H1 (cell line): Measurements from ENCODE around the gene KIF22. TPM values are rescaled to one million over a fixed set of nuclear protein-coding genes. Genes with fewer than 3 reads are reported as not detected.

Source experiments
- CTCF ChIA-PET: fragments of 300-600 bp; sonication (Branson Sonifier 250); formaldehyde crosslinking; loops from one replicate; lab custom pipeline; 2021; ENCODE audit not compliant: partially characterized antibody; lab: Charles Lee
- POLR2A ChIA-PET: fragments of 300-600 bp; sonication (Branson Sonifier 250); formaldehyde crosslinking; loops from one replicate; lab custom pipeline; 2021; ENCODE audit warnings: inconsistent platforms; ENCODE audit not compliant: partially characterized antibody; lab: Charles Lee
- DNase-seq, 2 experiments: peaks; one replicate each; pipeline versions ENCODE4 v3.0.0 to v3.0.0-alpha.2; 2010 to 2022; ENCODE audit warnings: low spot score in 2 of 2, low read depth in 1 of 2, mixed read lengths in 1 of 2
- FAIRE-seq: peaks from 2 replicates; lab custom pipeline; 2011; peaks lifted over from hg19 to GRCh38; lab: Jason Lieb, UNC
- H2AFZ ChIP-seq: 2 replicates; pipeline ENCODE4 v1.8.1; 2012; ENCODE audit warnings: low read length, inconsistent platforms
- H2AK5ac ChIP-seq: 2 replicates; pipeline ENCODE4 v1.6.1; 2013; ENCODE audit warnings: low read depth, low read length
- H2BK120ac ChIP-seq: replicated peaks from 2 replicates; pipeline ENCODE3; 2013; ENCODE audit warnings: low read depth, low read length, inconsistent platforms
- H2BK12ac ChIP-seq: 2 replicates; pipeline ENCODE4 v1.6.1; 2013; ENCODE audit warnings: low read depth, low read length
- H2BK15ac ChIP-seq: 2 replicates; pipeline ENCODE4 v1.6.1; 2013; ENCODE audit warnings: low read length
- H2BK20ac ChIP-seq: 2 replicates; pipeline ENCODE4 v1.6.1; 2013; ENCODE audit warnings: low read length
- H2BK5ac ChIP-seq: 2 replicates; pipeline ENCODE4 v1.6.1; 2013; ENCODE audit warnings: low read depth, low read length
- H3K14ac ChIP-seq: 2 replicates; pipeline ENCODE4 v1.6.1; 2013; ENCODE audit warnings: inconsistent platforms; ENCODE audit not compliant: insufficient read length
- H3K18ac ChIP-seq: 2 replicates; pipeline ENCODE4 v1.6.1; 2013; ENCODE audit warnings: low read length; ENCODE audit errors: extremely low read depth
- H3K23ac ChIP-seq: 2 replicates; pipeline ENCODE4 v1.6.1; 2013; ENCODE audit warnings: inconsistent platforms; ENCODE audit not compliant: insufficient read length
- H3K23me2 ChIP-seq: 2 replicates; pipeline ENCODE4 v1.6.1; 2013; ENCODE audit warnings: low read depth, low read length
- H3K27ac ChIP-seq: 2 replicates; pipeline ENCODE4 v1.6.1; 2011; ENCODE audit warnings: low read depth, low read length, inconsistent platforms
- H3K27me3 ChIP-seq, 4 experiments: replicated peaks in 1 of 4; 1 replicate in 1 of 4; 2 replicates in 3 of 4; pipeline versions ENCODE4 v1.6.1 to v1.8.1; 2011 to 2013; ENCODE audit warnings: low read length in 3 of 4, mild to moderate bottlenecking in 3 of 4, inconsistent platforms in 2 of 4, mixed read lengths in 2 of 4, moderate library complexity in 1 of 4; ENCODE audit not compliant: control insufficient read depth in 3 of 4, insufficient read depth in 3 of 4; ENCODE audit errors: extremely low read depth in 1 of 4
- H3K36me3 ChIP-seq, 4 experiments: 2 replicates each; pipeline versions ENCODE4 v1.6.1 to v1.8.1; 2011 to 2013; ENCODE audit warnings: mild to moderate bottlenecking in 4 of 4, low read length in 3 of 4, moderate library complexity in 2 of 4, control low read depth in 1 of 4, inconsistent platforms in 1 of 4; ENCODE audit not compliant: insufficient read depth in 4 of 4, control insufficient read depth in 2 of 4
- H3K4ac ChIP-seq: replicated peaks from 2 replicates; pipeline ENCODE3; 2013; ENCODE audit warnings: low read length, low read depth, mixed read lengths, inconsistent platforms; ENCODE audit not compliant: insufficient read length
- H3K4me1 ChIP-seq, 4 experiments: replicated peaks in 1 of 4; 1 replicate in 1 of 4; 2 replicates in 3 of 4; pipeline versions ENCODE4 v1.6.1 to v1.8.1; 2011 to 2013; ENCODE audit warnings: low read length in 3 of 4, inconsistent platforms in 2 of 4, mixed read lengths in 1 of 4; ENCODE audit not compliant: insufficient read depth in 4 of 4, control insufficient read depth in 3 of 4
- H3K4me2 ChIP-seq, 2 experiments: 2 replicates each; pipeline versions ENCODE4 v1.6.1 to v1.8.1; 2011 to 2013; ENCODE audit warnings: low read depth in 2 of 2, low read length in 2 of 2, control low read depth in 1 of 2, inconsistent platforms in 1 of 2, mild to moderate bottlenecking in 1 of 2; ENCODE audit not compliant: insufficient read depth in 1 of 2
- H3K4me3 ChIP-seq, 4 experiments: fragments of 200-600, 300-600 bp in 1 of 4; sonication (generic), shearing (Covaris generic), sonication (Bioruptor Twin) in 1 of 4; 2 replicates each; pipeline versions ENCODE4 v1.5.1 to v1.8.1; 2011 to 2016; ENCODE audit warnings: low read length in 4 of 4, low read depth in 3 of 4, control low read depth in 2 of 4, inconsistent platforms in 2 of 4, mild to moderate bottlenecking in 2 of 4, mixed read lengths in 1 of 4, moderate library complexity in 1 of 4; ENCODE audit not compliant: insufficient read depth in 2 of 4; ENCODE audit errors: extremely low read depth in 1 of 4
- H3K56ac ChIP-seq: replicated peaks from 2 replicates; pipeline ENCODE3; 2013; ENCODE audit warnings: low read depth, mild to moderate bottlenecking, mixed read lengths, low read length, inconsistent platforms; ENCODE audit not compliant: insufficient read length
- H3K79me1 ChIP-seq: 2 replicates; pipeline ENCODE4 v1.6.1; 2013; ENCODE audit warnings: low read depth, low read length, control low read depth
- H3K79me2 ChIP-seq, 2 experiments: 2 replicates each; pipeline versions ENCODE4 v1.6.1 to v1.8.1; 2012 to 2013; ENCODE audit warnings: low read length in 2 of 2, mild to moderate bottlenecking in 2 of 2, inconsistent platforms in 1 of 2; ENCODE audit not compliant: insufficient read depth in 2 of 2, control insufficient read depth in 1 of 2
- H3K9ac ChIP-seq, 4 experiments: replicated peaks in 1 of 4; 1 replicate in 1 of 4; 2 replicates in 3 of 4; pipeline versions ENCODE4 v1.6.1 to v1.8.1; 2011 to 2013; ENCODE audit warnings: low read depth in 3 of 4, low read length in 3 of 4, control low read depth in 2 of 4, mild to moderate bottlenecking in 2 of 4, moderate library complexity in 2 of 4, inconsistent platforms in 1 of 4; ENCODE audit errors: extremely low read depth in 1 of 4
- H3K9me3 ChIP-seq, 2 experiments: 2 replicates each; pipeline versions ENCODE4 v1.6.1 to v1.8.1; 2012 to 2013; ENCODE audit warnings: mild to moderate bottlenecking in 2 of 2, moderate library complexity in 2 of 2, control low read depth in 1 of 2, inconsistent platforms in 1 of 2, low read depth in 1 of 2, low read length in 1 of 2, mixed read lengths in 1 of 2; ENCODE audit not compliant: insufficient read depth in 2 of 2
- H4K20me1 ChIP-seq, 2 experiments: replicated peaks in 1 of 2; 2 replicates each; pipeline versions ENCODE3 to v1.8.1; 2011 to 2013; ENCODE audit warnings: inconsistent platforms in 2 of 2, low read length in 2 of 2, mild to moderate bottlenecking in 1 of 2; ENCODE audit not compliant: insufficient read depth in 2 of 2, control insufficient read depth in 1 of 2
- H4K5ac ChIP-seq: 2 replicates; pipeline ENCODE4 v1.6.1; 2013; ENCODE audit warnings: low read length, low read depth, mixed read lengths, inconsistent platforms; ENCODE audit not compliant: insufficient read length
- H4K8ac ChIP-seq: 2 replicates; pipeline ENCODE4 v1.8.0; 2013; ENCODE audit warnings: mild to moderate bottlenecking, moderate library complexity, low read length, inconsistent platforms; ENCODE audit not compliant: insufficient read depth; ENCODE audit errors: extremely low read depth
- H4K91ac ChIP-seq: replicated peaks from 2 replicates; pipeline ENCODE3; 2013; ENCODE audit warnings: low read length, mixed read lengths, inconsistent platforms; ENCODE audit not compliant: insufficient read length
- CBX8 ChIP-seq: fragments of 300-800, 300-1000 bp; sonication (generic); IDR thresholded peaks from 2 replicates; pipeline ENCODE4 v1.7.1; 2016; ENCODE audit warnings: low read depth, low read length, borderline replicate concordance
- JUND ChIP-seq: IDR thresholded peaks from 2 replicates; pipeline ENCODE4 v1.6.1; 2011; ENCODE audit warnings: mild to moderate bottlenecking, improper control_type of control experiment, low read length
- KDM1A ChIP-seq: fragments of 200-600, 300-600 bp; sonication (generic); IDR thresholded peaks from 2 replicates; pipeline ENCODE4 v1.7.1; 2016; ENCODE audit warnings: mild to moderate bottlenecking, low read length, borderline replicate concordance
- TBP ChIP-seq: IDR thresholded peaks from 2 replicates; pipeline ENCODE4 v1.6.1; 2011; ENCODE audit warnings: low read depth, low read length, improper control_type of control experiment
- TEAD4 ChIP-seq: IDR thresholded peaks from 2 replicates; pipeline ENCODE4 v1.6.1; 2012; ENCODE audit warnings: low read depth, low read length, inconsistent platforms, mixed read lengths
- YY1 ChIP-seq: IDR thresholded peaks from 2 replicates; pipeline ENCODE4 v1.6.1; 2011; ENCODE audit warnings: low read depth, mild to moderate bottlenecking, low read length
- ZNF274 ChIP-seq: IDR thresholded peaks from 2 replicates; pipeline ENCODE4 v1.7.0; 2012; ENCODE audit warnings: low read length, borderline replicate concordance; ENCODE audit errors: extremely low read depth
- WGBS, 2 experiments: shearing (Covaris generic) in 1 of 2; methylation state at CpG; one replicate each; pipeline versions ENCODE4 v1.1.6 to v1.1.7; 2013 to 2015; ENCODE audit warnings: low lambda C conversion rate in 2 of 2, mixed read lengths in 2 of 2, inconsistent platforms in 1 of 2, low coverage in 1 of 2, missing lambda C conversion rate in 1 of 2; ENCODE audit not compliant: insufficient replicate concordance in 2 of 2, insufficient coverage in 1 of 2, insufficient read length in 1 of 2; ENCODE audit errors: extremely low coverage in 1 of 2, missing lambda C conversion rate in 1 of 2; 5-methylcytosine and 5-hydroxymethylcytosine counted together
- long read RNA-seq, 2 experiments: library from RNA in 1 of 2; library from capped mRNA in 1 of 2; stranded (forward); transcript quantifications; one replicate each; pipeline ENCODE4 v2.0.0, GENCODE V29; 2021; ENCODE audit warnings: inconsistent platforms in 1 of 2
- polyA minus RNA-seq, 3 experiments: library from RNA; depleted of rRNA, polyadenylated mRNA; stranded (reverse); fragments of >200 nt; gene quantifications; 1 replicate in 2 of 3; 2 replicates in 1 of 3; pipeline ENCODE4 v1.2.3, GENCODE V29; 2011
- polyA plus RNA-seq, 7 experiments: library from polyadenylated mRNA; depleted of rRNA in 3 of 7; stranded (reverse) in 5 of 7; unstranded in 2 of 7; fragments of >200 nt in 5 of 7; fragments of 200-250 nt in 2 of 7; gene quantifications; 1 replicate in 5 of 7; 2 replicates in 1 of 7; 4 replicates in 1 of 7; pipeline versions ENCODE4 v1.2.1 to v1.2.3, GENCODE V29; 2011 to 2013; ENCODE audit warnings: missing spikeins in 2 of 7, mixed read lengths in 2 of 7
- total RNA-seq: library from RNA; stranded (reverse); fragmentation: NEBNext Ultra II Directional; extraction: Animal tissue kit (Norgen Biotek cat#: 25700); gene quantifications from 2 replicates; pipeline ENCODE4 v1.2.1, GENCODE V29; 2021

The KIF22 gene
- total RNA-seq, result 142 and 145 TPM in 2 replicates
- 139 and 161 TPM in 2 replicates for polyA plus RNA-seq (2011; rRNA removed)
- polyA plus RNA-seq (2011; cell fraction: cytosol; rRNA removed), result 178 TPM
- polyA plus RNA-seq (2011; cell fraction: nucleus; rRNA removed), result 343 TPM
- 136 to 146 TPM (median 138 TPM) in 4 replicates for polyA plus RNA-seq (2012, experiment 1 of 2)
- 121 TPM for polyA plus RNA-seq (2012, experiment 2 of 2)
- polyA plus RNA-seq (2013, experiment 1 of 2), result 91.3 TPM
- polyA plus RNA-seq (2013, experiment 2 of 2), result 83.2 TPM
- polyA minus RNA-seq (2011; rRNA and poly(A)+ RNA removed), result 234 and 269 TPM in 2 replicates
- 97.8 TPM for polyA minus RNA-seq (2011; cell fraction: cytosol; rRNA and poly(A)+ RNA removed)
- polyA minus RNA-seq (2011; cell fraction: nucleus; rRNA and poly(A)+ RNA removed), result 174 TPM
- long read RNA-seq, experiment 1, transcript KIF22-201 (14 exons, 2,113 nt), result major isoform, 13 of 51 reads
- long read RNA-seq, experiment 1, partial matches to known transcripts, result 31 of 51 reads
- long read RNA-seq, experiment 1, other reads (novel, unspliced or antisense), result 5 of 51 reads
- long read RNA-seq, experiment 2, transcript KIF22-201 (14 exons, 2,113 nt), result major isoform, 112 of 140 reads
- long read RNA-seq, experiment 2, partial matches to known transcripts, result 17 of 140 reads
- long read RNA-seq, experiment 2, other reads (novel, unspliced or antisense), result 11 of 140 reads

- Histone ChIP-seq H3K79me2 (peaks cover 28 to 48% of the 10 kb centered on the region in 2 experiments), H3K18ac (peak within 1 kb of the TSS; percentile 97), H2BK12ac (peak within 1 kb of the TSS; percentile 75; the same call in 1 of the 2 replicates), H2AFZ (peak within 1 kb of the TSS; percentile 98), H2BK5ac (peak within 1 kb of the TSS; percentile 97), H4K91ac (peak within 1 kb of the TSS; percentile 95), H3K27me3 (no peaks in the 10 kb centered on the region), H3K27ac (peak within 1 kb of the TSS; percentile 67; the same call in 1 of the 2 replicates), H3K56ac (peak within 1 kb of the TSS; percentile 54), H2BK120ac (no peak within 1 kb of the TSS), H3K79me1 (peaks cover 12% of the 10 kb centered on the region; the same call in 1 of the 2 replicates), H2BK15ac (peak within 1 kb of the TSS; percentile 3; the same call in 1 of the 2 replicates), H3K9me3 (no peaks in the 10 kb centered on the region), H4K20me1 (peaks cover 3 to 14% of the 10 kb centered on the region in 2 experiments), H3K9ac (peak within 1 kb of the TSS; percentile 73 to 88 (median 85)), H4K8ac (peak within 1 kb of the TSS; percentile 87), H2AK5ac (peak within 1 kb of the TSS; percentile 86; the same call in 1 of the 2 replicates), H4K5ac (peak within 1 kb of the TSS; percentile 94), H3K4me2 (peak within 1 kb of the TSS; percentile 97 to 100), H3K36me3 (peaks cover 0 to 11% (median 3%) of the 10 kb centered on the region in 4 experiments; a peak in 5 of 8 replicates), H3K23me2 (peaks cover 14% of the 10 kb centered on the region), H3K4me3 (peak within 1 kb of the TSS; percentile 92 to 98 (median 96)), H3K23ac (no peak within 1 kb of the TSS), H3K14ac (no peak within 1 kb of the TSS), H2BK20ac (peak within 1 kb of the TSS; percentile 82; the same call in 1 of the 2 replicates), H3K4ac (peak within 1 kb of the TSS; percentile 48), H3K4me1 (peaks cover 3 to 16% (median 5%) of the 10 kb centered on the region in 4 experiments)
- no peak for FAIRE-seq
- CTCF ChIA-PET, result interaction anchor here (0.6 to 2.8 kb wide), 20 partner anchors 10 to 98 kb away, joined by 3 to 23 read pairs (median 6); partner anchors contain the start of genes CDIPT, MAZ, PAGR1 and ZG16
- POLR2A ChIA-PET, result interaction anchor here (0.7 to 3.6 kb wide), 35 partner anchors 11 to 301 kb away, joined by 3 to 58 read pairs (median 5); partner anchors contain the start of genes C16orf54, CDIPT, PAGR1 and TBX6
- 3% methylated on average over 60 of the region's 67 CpGs; no CpG with 5 or more reads in 1 of the 2 experiments for WGBS, 2 experiments
- DNase-seq, result peak; percentile 95 to 99
- peak; percentile 75 for TF ChIP-seq TBP
- peak; percentile 94 for TF ChIP-seq YY1
- peak; percentile 74; the same call in 1 of the 2 replicates for TF ChIP-seq TEAD4
- TF ChIP-seq JUND, result no peak
- no peak for TF ChIP-seq CBX8
- TF ChIP-seq ZNF274, result no peak
- peak; percentile 32; the same call in 1 of the 2 replicates for TF ChIP-seq KDM1A
Observed at GRCh38 chr16:29790183-29790948, at the start of gene KIF22. TSS of gene KIF22 (plus strand) at chr16:29790751. CDS start at chr16:29790760, 9 bp downstream.
